ENCODE measurements around the gene FLT3.

The FLT3 gene

DNA sequence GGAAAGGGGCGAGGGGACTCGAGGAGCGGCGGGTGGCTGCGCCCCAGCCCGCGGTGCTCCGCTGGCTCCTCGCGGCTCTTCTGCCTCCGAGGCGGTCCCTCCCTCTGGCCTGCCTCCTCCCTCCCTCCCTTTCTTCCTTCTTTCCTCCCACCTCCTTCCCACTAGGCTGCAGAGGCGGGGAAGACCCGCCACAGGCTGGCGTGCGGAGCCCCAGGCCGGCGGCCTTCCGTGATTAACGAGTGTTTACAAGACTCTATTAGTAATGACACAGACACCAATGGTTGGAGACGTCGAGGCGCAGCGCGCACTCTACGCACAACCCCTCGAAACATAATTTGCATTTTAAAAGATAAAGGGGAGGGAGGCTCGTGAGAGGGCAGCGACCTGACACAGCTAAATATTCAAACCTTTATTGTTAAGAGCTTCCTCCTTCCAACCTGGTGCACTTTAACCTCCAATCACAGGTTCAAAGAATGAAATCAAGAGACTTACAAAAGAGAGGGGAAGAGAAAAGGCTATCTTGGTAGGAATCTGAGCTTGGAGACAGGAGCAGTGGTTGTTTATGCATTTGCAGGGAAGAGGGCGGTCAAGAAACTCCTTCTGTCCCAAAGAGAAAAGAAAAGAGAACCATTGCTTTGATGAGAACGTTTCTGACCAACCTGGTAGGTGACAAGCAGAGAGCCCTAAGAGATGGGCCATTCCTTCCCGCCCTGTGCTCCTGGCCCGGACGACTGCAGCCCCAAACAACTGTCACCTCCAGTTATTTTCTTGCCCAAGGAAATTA lies 131.1 kb downstream of the FLT3 start, which contains the start of gene CDX2:
Gene CDX2, minus strand, starts transcription at position 234 of the 784 bp plus-strand sequence. CDS start 309 bp downstream, outside the sequence.
- Histone ChIP-seq H3K27me3 (ENCODE audit: low read length) (no peaks in the 10 kb centered on the region), H3K9me2 (replicated peaks; ENCODE audit: insufficient read depth, low read length) (no peaks in the 10 kb centered on the region), H3K9ac (ENCODE audit: low read length) (no peak within 1 kb of the TSS), H3K9me3 (ENCODE audit: insufficient read depth, low read length) (no peaks in the 10 kb centered on the region), H3K4me2 (ENCODE audit: low read depth, low read length, poor library complexity, severe bottlenecking) (no peak within 1 kb of the TSS), H3F3A (ENCODE audit: insufficient read depth) (no peaks in the 10 kb centered on the region), H3K79me2 (ENCODE audit: insufficient read depth, low read length) (no peaks in the 10 kb centered on the region), H2AFZ (ENCODE audit: low read depth, low read length, severe bottlenecking) (no peak within 1 kb of the TSS), H3K27ac (ENCODE audit: low read depth, low read length) (no peak within 1 kb of the TSS), H3K4me3 (ENCODE audit: insufficient read depth, low read length, poor library complexity, severe bottlenecking) (no peak within 1 kb of the TSS), H4K20me1 (ENCODE audit: low read depth, low read length) (no peaks in the 10 kb centered on the region), H3K36me3 (ENCODE audit: low read length) (no peaks in the 10 kb centered on the region)
- TF ChIP-seq CTCF (IDR thresholded peaks at IDR 0.05; ENCODE audit: insufficient read depth, low read length, poor library complexity, severe bottlenecking), result no peak
- no peak for TF ChIP-seq EZH2phosphoT487 (conservative IDR thresholded peaks at IDR 0.05; ENCODE audit: low read length)

- Histone ChIP-seq H3K27me3 (ENCODE audit: low read length) (no peaks in the 10 kb centered on the region), H3K36me3 (ENCODE audit: low read length) (no peaks in the 10 kb centered on the region), H4K20me1 (ENCODE audit: low read depth, low read length) (no peaks in the 10 kb centered on the region), H3F3A (ENCODE audit: insufficient read depth) (no peaks in the 10 kb centered on the region), H3K4me3 (ENCODE audit: insufficient read depth, low read length, poor library complexity, severe bottlenecking) (no peak overlapping the region), H3K9ac (ENCODE audit: low read length) (no peak overlapping the region), H3K9me3 (ENCODE audit: insufficient read depth, low read length) (no peaks in the 10 kb centered on the region), H3K9me2 (replicated peaks; ENCODE audit: insufficient read depth, low read length) (no peaks in the 10 kb centered on the region), H3K4me2 (ENCODE audit: low read depth, low read length, poor library complexity, severe bottlenecking) (no peak overlapping the region), H2AFZ (ENCODE audit: low read depth, low read length, severe bottlenecking) (no peak overlapping the region), H3K27ac (ENCODE audit: low read depth, low read length) (no peak overlapping the region), H3K79me2 (ENCODE audit: insufficient read depth, low read length) (no peaks in the 10 kb centered on the region)
- no peak for TF ChIP-seq CTCF (IDR thresholded peaks at IDR 0.05; ENCODE audit: insufficient read depth, low read length, poor library complexity, severe bottlenecking)
- no peak for TF ChIP-seq EZH2phosphoT487 (conservative IDR thresholded peaks at IDR 0.05; ENCODE audit: low read length)
Measured at GRCh38 chr13:27968316-27969081, 131.9 kb downstream of the FLT3 start.

GRCh38 chr13:27967736-27968315 lies 132.6 kb downstream of the FLT3 start:
- Histone ChIP-seq H3K27ac (ENCODE audit: low read depth, low read length) (no peak overlapping the region), H3K9me2 (replicated peaks; ENCODE audit: insufficient read depth, low read length) (no peaks in the 10 kb centered on the region), H3K9ac (ENCODE audit: low read length) (no peak overlapping the region), H3K4me2 (ENCODE audit: low read depth, low read length, poor library complexity, severe bottlenecking) (no peak overlapping the region), H3K79me2 (ENCODE audit: insufficient read depth, low read length) (no peaks in the 10 kb centered on the region), H4K20me1 (ENCODE audit: low read depth, low read length) (no peaks in the 10 kb centered on the region), H3K27me3 (ENCODE audit: low read length) (no peaks in the 10 kb centered on the region), H3K4me3 (ENCODE audit: insufficient read depth, low read length, poor library complexity, severe bottlenecking) (no peak overlapping the region), H3K9me3 (ENCODE audit: insufficient read depth, low read length) (no peaks in the 10 kb centered on the region), H3K36me3 (ENCODE audit: low read length) (no peaks in the 10 kb centered on the region), H3F3A (ENCODE audit: insufficient read depth) (no peaks in the 10 kb centered on the region), H2AFZ (ENCODE audit: low read depth, low read length, severe bottlenecking) (no peak overlapping the region)
- TF ChIP-seq CTCF (IDR thresholded peaks at IDR 0.05; ENCODE audit: insufficient read depth, low read length, poor library complexity, severe bottlenecking) (no peak), EZH2phosphoT487 (conservative IDR thresholded peaks at IDR 0.05; ENCODE audit: low read length) (no peak)
